Gastroesophageal sphincter (tissue), 4 donors: Measurements from ENCODE around the gene RCCD1. TPM values are rescaled to one million over a fixed set of nuclear protein-coding genes. Genes with fewer than 3 reads are reported as not detected.

Experiments used
- ATAC-seq: fragments of 150-250 bp; one replicate; pipeline ENCODE4 v1.9.1; 2016; ENCODE audit warnings: mild to moderate bottlenecking, moderate library complexity
- H3K27ac ChIP-seq, 4 donors: fragments of 200-600 bp; sonication (generic) in 3 of 4; 1 replicate in 3 of 4; 2 replicates in 1 of 4; pipeline ENCODE4 v1.5.1; 2016 to 2019
- H3K27me3 ChIP-seq: fragments of 200-600 bp; sonication (generic); one replicate; pipeline ENCODE4 v1.5.1; 2019
- H3K36me3 ChIP-seq, 2 donors: fragments of 200-600 bp; sonication (generic); one replicate each; pipeline ENCODE4 v1.5.1; 2019; ENCODE audit warnings: control low read depth in 1 of 2
- H3K4me1 ChIP-seq, 3 donors: fragments of 200-600 bp; sonication (generic); 1 replicate in 2 of 3; 2 replicates in 1 of 3; pipeline ENCODE4 v1.5.1; 2016 to 2019; ENCODE audit warnings: control low read depth in 2 of 3
- H3K4me3 ChIP-seq, 2 donors: fragments of 200-600 bp; sonication (generic); one replicate each; pipeline ENCODE4 v1.5.1; 2019; ENCODE audit warnings: mild to moderate bottlenecking in 1 of 2, moderate library complexity in 1 of 2
- H3K9me3 ChIP-seq, 3 donors: fragments of 200-600 bp; sonication (generic); one replicate each; pipeline ENCODE4 v1.5.1; 2017 to 2019; ENCODE audit warnings: control low read depth in 2 of 3
- CTCF ChIP-seq, 4 experiments: fragments of 200-600 bp in 2 of 4; fragments of 450-650 bp in 2 of 4; sonication (generic) in 1 of 4; IDR thresholded peaks; one replicate each; pipeline ENCODE4 v1.5.1; 2017 to 2019; ENCODE audit warnings: antibody characterized with exemption in 4 of 4, mild to moderate bottlenecking in 2 of 4, moderate library complexity in 2 of 4
- EP300 ChIP-seq: sonication (generic); formaldehyde crosslinking; IDR thresholded peaks from one replicate; pipeline ENCODE4 v1.6.1; 2017; ENCODE audit warnings: antibody characterized with exemption, mild to moderate bottlenecking
- POLR2A ChIP-seq, 2 donors: fragments of 450-650 bp; IDR thresholded peaks; one replicate each; pipeline ENCODE4 v1.6.1; 2017; ENCODE audit warnings: antibody characterized with exemption in 2 of 2, mild to moderate bottlenecking in 2 of 2, moderate library complexity in 1 of 2
- POLR2AphosphoS5 ChIP-seq: sonication (generic); formaldehyde crosslinking; IDR thresholded peaks from one replicate; pipeline ENCODE4 v1.6.1; 2017; ENCODE audit warnings: antibody characterized with exemption
- WGBS, 2 donors: methylation state at CpG; one replicate each; pipeline ENCODE4 v1.1.5; 2018; ENCODE audit warnings: low coverage in 1 of 2; 5-methylcytosine and 5-hydroxymethylcytosine counted together
- total RNA-seq, 4 donors: library from RNA; depleted of rRNA; stranded (reverse); fragments of >200 nt; gene quantifications; one replicate each; pipeline ENCODE4 v1.1.0, GENCODE V29; 2016

RCCD1 gene
- total RNA-seq, 4 donors from 2014 or later: 5.3 to 11.1 (median 9.0) TPM

- no peak overlapping the region for H3K27ac ChIP-seq
- TF ChIP-seq EP300 (no peak), POLR2A (IDR thresholded peaks at IDR 0.05) (no peak), CTCF (IDR thresholded peaks at IDR 0.05) (no peak), POLR2AphosphoS5 (no peak)
- no peak for ATAC-seq
These were observed 39.4 kb upstream of the RCCD1 start for GRCh38 chr15:90915216-90915807.

GRCh38 chr15:90915808-90916440 is 38.8 kb upstream of the RCCD1 start:
- TF ChIP-seq POLR2AphosphoS5 (no peak), POLR2A (IDR thresholded peaks at IDR 0.05) (no peak), CTCF (IDR thresholded peaks at IDR 0.05) (no peak), EP300 (no peak)
- Histone ChIP-seq H3K9me3 (no peaks in the 10 kb centered on the region), H3K36me3 (peaks cover 0 to 100% of the 10 kb centered on the region in 2 donors), H3K4me3 (no peak overlapping the region), H3K27ac (no peak overlapping the region), H3K4me1 (no peaks in the 10 kb centered on the region), H3K27me3 (no peaks in the 10 kb centered on the region)
- WGBS, 2 donors: 100% methylated on average over 1 of the region's 25 CpGs; no CpG with 5 or more reads in 1 of the 2 donors
- no peak for ATAC-seq

More at GRCh38 chr15:90915216-90915807, 39.4 kb upstream of the RCCD1 start:
- Histone ChIP-seq H3K36me3 (peaks cover 0 to 100% of the 10 kb centered on the region in 2 donors), H3K9me3 (no peaks in the 10 kb centered on the region), H3K27me3 (no peaks in the 10 kb centered on the region), H3K4me1 (no peaks in the 10 kb centered on the region), H3K4me3 (no peak overlapping the region)
- WGBS, 2 donors: 60 to 93% methylated on average over 1 to 4 of the region's 7 CpGs

GRCh38 chr15:90916461-90916860 is 38.2 kb upstream of the RCCD1 start:
- Histone ChIP-seq H3K9me3 (no peaks in the 10 kb centered on the region), H3K4me1 (no peaks in the 10 kb centered on the region), H3K4me3 (no peak overlapping the region), H3K27me3 (no peaks in the 10 kb centered on the region), H3K36me3 (peaks cover 0 to 100% of the 10 kb centered on the region in 2 donors), H3K27ac (no peak overlapping the region)
- 90% methylated on average over 2 of the region's 11 CpGs; no CpG with 5 or more reads in 1 of the 2 donors for WGBS, 2 donors
- TF ChIP-seq EP300 (no peak), POLR2A (IDR thresholded peaks at IDR 0.05) (no peak), CTCF (IDR thresholded peaks at IDR 0.05) (no peak), POLR2AphosphoS5 (no peak)
- no peak for ATAC-seq

- ATAC-seq: no peak
- 90 to 96% methylated on average over 3 to 9 of the region's 12 CpGs for WGBS, 2 donors
These were observed 37.1 kb upstream of the RCCD1 start for GRCh38 chr15:90917569-90917968.

More at GRCh38 chr15:90917569-90917968, 37.1 kb upstream of the RCCD1 start:
- Histone ChIP-seq H3K36me3 (peaks cover 0 to 97% of the 10 kb centered on the region in 2 donors), H3K4me3 (no peak overlapping the region), H3K27me3 (no peaks in the 10 kb centered on the region), H3K27ac (no peak overlapping the region), H3K4me1 (no peaks in the 10 kb centered on the region), H3K9me3 (no peaks in the 10 kb centered on the region)
- no peak for TF ChIP-seq EP300
- no peak for TF ChIP-seq CTCF (IDR thresholded peaks at IDR 0.05)
- no peak for TF ChIP-seq POLR2A (IDR thresholded peaks at IDR 0.05)
- TF ChIP-seq POLR2AphosphoS5: no peak
